ENCODE results near the gene CCDC51.
"Not testable (repeated sequence)": the region's sequence is repeated elsewhere in the genome, so short reads cannot be mapped to it uniquely, and the experiment has no call there.

CCDC51 gene

GRCh38 chr3:48465531-48466378, 25.8 kb upstream of the CCDC51 start:
- peak; percentile 87 to 90 for DNase-seq

GRCh38 chr3:48465237-48465530, 25.3 kb upstream of the CCDC51 start:
- DNase-seq = no peak

GRCh38 chr3:48464713-48465221, 24.8 kb upstream of the CCDC51 start:
- DNase-seq = no peak

- no peak for DNase-seq
Measured at GRCh38 chr3:48463703-48464102, 23.8 kb upstream of the CCDC51 start.

- not testable (repeated sequence) for DNase-seq
Measured at GRCh38 chr3:48461767-48462166, 21.8 kb upstream of the CCDC51 start.

- no peak for DNase-seq
Measured at GRCh38 chr3:48460517-48460902, 20.6 kb upstream of the CCDC51 start.

- DNase-seq = no peak
Measured at GRCh38 chr3:48459773-48460516, 20.0 kb upstream of the CCDC51 start.

- no peak for DNase-seq
Measured at GRCh38 chr3:48459331-48459730, 19.4 kb upstream of the CCDC51 start.

GRCh38 chr3:48456456-48456855, 16.5 kb upstream of the CCDC51 start:
- DNase-seq = no peak

GRCh38 chr3:48451270-48451669, 11.4 kb upstream of the CCDC51 start:
- DNase-seq = no peak

- peak; percentile 91 to 94 for DNase-seq
Measured at GRCh38 chr3:48446425-48447193, 6.7 kb upstream of the CCDC51 start, which contains the start of gene ATRIP. Gene ATRIP (plus strand): TSS chr3:48446737. CDS start chr3:48446846, 109 bp downstream.

- DNase-seq = no peak
Measured at GRCh38 chr3:48446043-48446424, 6.1 kb upstream of the CCDC51 start.

GRCh38 chr3:48445277-48445882, 5.5 kb upstream of the CCDC51 start:
- no peak for DNase-seq

- DNase-seq = no peak
Measured at GRCh38 chr3:48441940-48442339, 2.0 kb upstream of the CCDC51 start.

GRCh38 chr3:48440590-48440958, 655 bp upstream of the CCDC51 start:
- no peak for DNase-seq

GRCh38 chr3:48437812-48438211, 2.1 kb downstream of the CCDC51 start:
- DNase-seq = no peak

- no peak for DNase-seq
Measured at GRCh38 chr3:48436855-48437254, 3.1 kb downstream of the CCDC51 start.

- DNase-seq = no peak
Measured at GRCh38 chr3:48436477-48436787, 3.5 kb downstream of the CCDC51 start.

GRCh38 chr3:48435774-48436476, 4.0 kb downstream of the CCDC51 start:
- DNase-seq = peak; percentile 91

- DNase-seq = no peak
Measured at GRCh38 chr3:48435223-48435595, 4.7 kb downstream of the CCDC51 start.

- DNase-seq = no peak
Measured at GRCh38 chr3:48434591-48435222, 5.2 kb downstream of the CCDC51 start.
